T-helper 2 cell treated with Interferon-gamma antibody and Interleukin-4, amounts not matched to agents 5 μg/mL and 100 μg/mL, for 36 hours (primary cell): Measurements from ENCODE around the gene DSE.
"Not testable (repeated sequence)": the region's sequence is repeated elsewhere in the genome, so short reads cannot be mapped to it uniquely, and the experiment has no call there.

Experiments
- DNase-seq: peaks from one replicate; pipeline ENCODE4 v3.0.0; 2021; ENCODE audit warnings: low spot score
- H3K27ac Mint-ChIP-seq: one replicate; pipeline ENCODE4 v1.8.0; 2021; ENCODE audit warnings: mild to moderate bottlenecking, mixed read lengths
- H3K27me3 Mint-ChIP-seq: one replicate; pipeline ENCODE4 v1.8.0; 2021; ENCODE audit warnings: low read depth, mixed read lengths
- H3K36me3 Mint-ChIP-seq: one replicate; pipeline ENCODE4 v1.8.0; 2021; ENCODE audit warnings: low read depth, mixed read lengths
- H3K4me1 Mint-ChIP-seq: one replicate; pipeline ENCODE4 v1.8.0; 2021; ENCODE audit warnings: low read depth, mixed read lengths
- H3K4me3 Mint-ChIP-seq: one replicate; pipeline ENCODE4 v1.8.0; 2022; ENCODE audit warnings: mild to moderate bottlenecking, moderate library complexity, mixed read lengths
- H3K9me3 Mint-ChIP-seq: one replicate; pipeline ENCODE4 v1.8.0; 2021; ENCODE audit warnings: mixed read lengths

The DSE gene

DNA sequence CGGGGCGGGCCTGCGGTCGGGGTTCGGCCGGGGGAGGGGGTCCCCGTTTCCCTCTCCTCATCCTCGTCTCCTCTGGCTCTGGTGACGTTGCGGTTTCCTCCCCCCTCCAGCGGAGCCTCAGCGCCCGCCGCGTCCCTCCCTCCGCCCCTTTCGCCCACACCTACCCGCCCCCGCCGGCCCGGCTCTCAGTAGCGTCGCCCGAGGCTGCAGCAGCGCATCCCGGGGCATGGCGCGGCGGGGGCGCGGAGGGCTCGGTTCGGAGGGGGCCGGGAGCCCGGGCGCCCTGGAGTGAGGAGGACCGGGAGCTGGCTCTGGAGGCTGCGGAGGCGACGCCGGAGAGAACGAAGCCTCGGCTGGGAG, at the start of gene DSE:
TSS of gene DSE (plus strand) at position 188 of the 360 bp plus-strand sequence. CDS start 28,304 bp downstream, outside the sequence.
- Mint-ChIP-seq H3K27me3 (peaks cover 60% of the 10 kb centered on the region), H3K36me3 (no peaks in the 10 kb centered on the region), H3K4me1 (peaks cover 14% of the 10 kb centered on the region), H3K4me3 (peak within 1 kb of the TSS; percentile 76), H3K9me3 (no peaks in the 10 kb centered on the region), H3K27ac (no peak within 1 kb of the TSS)
- DNase-seq = peak; percentile 38

DNA sequence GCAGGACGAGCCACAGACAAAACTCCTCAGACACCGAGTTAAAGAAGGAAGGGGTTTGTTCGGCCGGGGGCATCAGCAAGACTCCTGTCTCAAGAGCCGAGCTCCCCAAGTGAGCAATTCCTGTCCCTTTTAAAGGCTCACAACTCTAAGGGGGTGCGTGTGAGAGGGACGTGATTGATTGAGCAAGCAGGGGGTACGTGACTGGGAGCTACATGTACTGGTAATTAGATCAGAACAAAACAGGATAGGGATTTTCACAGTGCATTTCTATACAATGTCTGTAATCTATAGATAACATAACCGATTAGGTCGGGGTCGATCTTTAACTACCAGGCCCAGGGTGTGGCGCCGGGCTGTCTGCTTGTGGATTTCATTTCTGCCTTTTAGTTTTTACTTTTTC, 48.8 kb upstream of the DSE start:
- H3K27ac Mint-ChIP-seq, H3K4me3 Mint-ChIP-seq: not testable (repeated sequence)

DNA sequence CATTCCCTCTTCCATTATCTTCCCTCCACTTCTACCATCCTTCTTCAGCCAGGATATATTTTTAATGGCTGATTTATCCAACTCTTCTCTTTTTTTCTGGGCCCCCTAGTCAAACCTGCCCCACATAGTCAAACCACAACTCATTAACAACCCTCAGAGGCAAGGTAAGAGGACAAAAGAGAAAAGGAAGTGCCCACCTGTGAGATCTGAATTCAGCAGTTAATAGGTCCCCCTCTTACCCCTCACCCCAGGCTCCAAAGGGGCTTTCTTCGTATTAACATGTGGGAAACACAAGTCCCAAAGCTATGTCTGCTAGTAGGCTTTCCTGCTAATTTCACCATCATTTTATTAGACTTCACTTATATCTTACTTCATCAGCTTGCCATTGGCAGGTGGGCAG, 46.9 kb upstream of the DSE start:
- DNase-seq = no peak
- Mint-ChIP-seq H3K4me3 (no peak overlapping the region), H3K4me1 (peaks cover 1% of the 10 kb centered on the region), H3K9me3 (no peaks in the 10 kb centered on the region), H3K27me3 (no peaks in the 10 kb centered on the region), H3K36me3 (no peaks in the 10 kb centered on the region), H3K27ac (no peak overlapping the region)

More for the DNA sequence above, 48.8 kb upstream of the DSE start:
- not testable (repeated sequence) for H3K9me3 Mint-ChIP-seq, H3K27me3 Mint-ChIP-seq, H3K4me1 Mint-ChIP-seq, H3K36me3 Mint-ChIP-seq, DNase-seq

DNA sequence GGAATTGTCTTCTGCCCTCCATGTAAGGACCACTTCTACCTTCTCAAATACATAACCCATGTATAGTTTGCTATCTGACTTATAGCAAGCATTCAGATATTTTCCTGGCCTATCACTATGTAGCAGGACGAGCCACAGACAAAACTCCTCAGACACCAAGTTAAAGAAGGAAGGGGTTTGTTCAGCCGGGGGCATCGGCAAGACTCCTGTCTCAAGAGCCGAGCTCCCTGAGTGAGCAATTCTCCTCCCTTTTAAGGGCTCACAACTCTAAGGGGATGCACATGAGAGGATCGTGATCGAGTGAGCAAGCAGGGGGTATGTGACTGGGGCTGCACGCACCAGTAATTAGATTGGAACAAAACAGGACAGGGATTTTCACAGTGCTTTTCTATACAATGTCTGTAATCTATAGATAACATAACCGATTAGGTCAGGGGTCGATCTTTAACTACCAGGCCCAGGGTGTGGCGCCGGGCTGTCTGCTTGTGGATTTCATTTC, 45.1 kb upstream of the DSE start:
- DNase-seq, H3K4me1 Mint-ChIP-seq, H3K36me3 Mint-ChIP-seq, H3K4me3 Mint-ChIP-seq, H3K27me3 Mint-ChIP-seq, H3K27ac Mint-ChIP-seq, H3K9me3 Mint-ChIP-seq: not testable (repeated sequence)

DNA sequence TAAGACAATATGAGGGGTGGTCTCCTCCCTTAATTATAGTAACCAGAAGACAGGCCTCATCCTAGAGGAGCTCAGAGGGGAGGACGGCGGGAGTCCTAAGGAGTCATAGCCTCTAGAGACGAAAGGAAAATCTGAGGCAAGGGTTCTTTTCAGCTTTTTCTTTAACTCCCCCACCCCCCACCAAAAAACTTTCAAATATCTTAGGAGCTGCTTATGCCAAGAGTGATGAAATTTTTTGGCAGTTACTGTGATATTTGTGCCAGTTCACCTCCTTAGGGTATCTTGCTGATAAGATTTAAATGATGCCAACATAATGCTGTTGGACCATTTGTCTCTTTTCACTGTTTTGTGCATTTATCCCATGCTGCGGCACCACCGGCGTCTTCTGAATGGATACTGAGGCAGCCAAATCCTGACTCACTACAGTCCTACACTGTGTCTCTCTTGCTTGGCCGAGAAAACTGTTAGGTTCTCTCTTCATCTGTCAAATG, 44.5 kb upstream of the DSE start:
- DNase-seq = no peak
- H3K4me3 Mint-ChIP-seq = no peak overlapping the region
- H3K27ac Mint-ChIP-seq = no peak overlapping the region
- peaks cover 1% of the 10 kb centered on the region for H3K4me1 Mint-ChIP-seq
- H3K9me3 Mint-ChIP-seq = no peaks in the 10 kb centered on the region
- H3K27me3 Mint-ChIP-seq = no peaks in the 10 kb centered on the region
- no peaks in the 10 kb centered on the region for H3K36me3 Mint-ChIP-seq

DNA sequence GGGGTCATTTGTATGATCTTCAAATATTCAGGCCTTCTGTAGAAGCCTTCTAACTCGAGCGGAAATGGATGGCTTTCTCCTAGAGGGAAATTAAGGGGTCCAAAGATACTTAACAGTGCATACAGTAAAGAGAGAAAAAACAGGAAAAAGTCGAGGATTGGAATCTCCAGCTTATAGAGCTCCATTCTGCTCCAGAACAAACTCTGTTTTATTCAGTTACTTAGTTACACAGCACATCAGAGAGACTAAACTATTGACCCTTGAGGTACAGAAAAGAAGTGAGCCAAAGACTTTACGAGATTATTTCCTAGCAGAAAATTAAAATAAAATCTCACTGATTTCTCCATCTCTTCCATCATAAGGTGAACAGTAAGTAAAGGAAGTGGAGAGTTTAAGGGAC, 43.8 kb upstream of the DSE start:
- Mint-ChIP-seq H3K9me3 (no peaks in the 10 kb centered on the region), H3K4me1 (peaks cover 1% of the 10 kb centered on the region), H3K4me3 (no peak overlapping the region), H3K36me3 (no peaks in the 10 kb centered on the region), H3K27ac (no peak overlapping the region), H3K27me3 (no peaks in the 10 kb centered on the region)
- DNase-seq = no peak

DNA sequence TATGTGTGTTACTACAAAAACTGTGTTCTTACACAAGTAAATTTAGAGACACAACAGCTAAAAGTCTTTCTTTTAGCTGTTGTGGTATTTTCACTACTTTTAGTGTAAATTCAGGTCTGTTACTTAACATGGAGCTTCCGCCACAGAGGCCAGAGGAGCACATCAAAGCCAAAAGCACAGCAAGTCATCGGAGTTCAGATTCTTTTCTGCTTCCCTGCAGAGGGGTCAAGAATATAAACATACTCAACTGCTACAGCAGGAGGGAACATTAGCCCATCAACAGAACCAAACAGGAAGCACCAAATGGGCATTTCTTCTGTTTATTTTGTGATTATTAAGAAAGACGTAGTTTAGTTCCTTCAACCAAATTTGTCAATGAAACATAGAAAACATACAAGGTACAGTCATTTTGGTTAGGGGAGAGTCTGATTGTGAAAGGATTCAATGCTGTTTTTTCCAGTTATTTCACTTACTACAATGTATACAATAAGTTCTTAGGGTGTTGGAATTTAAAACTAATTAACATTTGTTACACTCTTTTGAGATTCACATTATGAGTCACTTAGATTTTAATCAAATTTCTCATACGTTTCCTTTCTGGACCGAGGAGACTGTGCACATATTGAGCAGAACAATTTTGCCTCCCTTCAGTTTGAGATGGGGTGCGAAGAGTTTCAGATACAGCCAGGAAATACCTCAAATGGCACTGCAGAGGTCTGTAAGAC, 42.8 kb upstream of the DSE start:
- Mint-ChIP-seq H3K27ac (no peak overlapping the region), H3K36me3 (no peaks in the 10 kb centered on the region), H3K9me3 (no peaks in the 10 kb centered on the region), H3K4me3 (no peak overlapping the region), H3K27me3 (no peaks in the 10 kb centered on the region), H3K4me1 (peaks cover 1% of the 10 kb centered on the region)
- DNase-seq = no peak

DNA sequence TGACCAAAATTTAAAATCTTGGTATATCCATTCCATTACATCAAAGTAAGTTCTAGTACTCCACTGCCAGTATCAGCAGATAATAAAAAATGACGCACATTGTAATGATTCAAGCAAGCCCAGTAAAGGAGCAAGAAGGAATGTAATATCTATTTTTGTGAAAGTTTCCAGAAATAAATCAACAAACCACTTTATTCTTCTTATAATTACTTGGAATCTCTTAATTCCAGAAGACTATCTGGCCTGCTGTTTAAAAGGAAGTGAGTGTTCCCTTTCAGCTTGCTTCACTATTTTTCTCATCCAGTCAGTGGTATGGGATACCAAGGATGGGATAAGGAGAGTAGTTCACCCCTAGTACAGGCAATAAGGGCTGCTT, 42.2 kb upstream of the DSE start:
- H3K4me1 Mint-ChIP-seq = peaks cover 1% of the 10 kb centered on the region
- DNase-seq = no peak
- no peak overlapping the region for H3K27ac Mint-ChIP-seq
- H3K9me3 Mint-ChIP-seq = no peaks in the 10 kb centered on the region
- H3K36me3 Mint-ChIP-seq = no peaks in the 10 kb centered on the region
- no peaks in the 10 kb centered on the region for H3K27me3 Mint-ChIP-seq
- H3K4me3 Mint-ChIP-seq = no peak overlapping the region

DNA sequence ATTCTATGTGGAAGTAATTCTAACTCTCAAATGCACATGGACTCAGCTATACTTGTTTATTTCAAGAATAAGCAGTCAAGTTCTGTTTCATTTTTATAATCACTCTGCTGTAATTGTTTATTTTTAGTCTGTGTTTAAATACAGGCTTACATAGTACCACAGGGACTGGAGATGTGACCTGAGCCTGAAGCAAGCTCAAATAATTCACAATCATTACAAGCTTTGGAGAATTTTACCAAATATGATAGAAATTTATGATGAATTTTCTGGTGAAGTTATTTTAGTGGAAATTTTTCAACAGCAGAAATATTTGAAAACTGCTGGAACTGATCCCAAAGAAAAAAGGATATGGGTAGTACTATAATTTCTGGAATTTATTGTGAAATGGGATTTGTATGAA, 41.6 kb upstream of the DSE start:
- no peak for DNase-seq
- H3K27ac Mint-ChIP-seq = no peak overlapping the region
- H3K9me3 Mint-ChIP-seq = no peaks in the 10 kb centered on the region
- no peak overlapping the region for H3K4me3 Mint-ChIP-seq
- H3K4me1 Mint-ChIP-seq = peaks cover 1% of the 10 kb centered on the region
- no peaks in the 10 kb centered on the region for H3K36me3 Mint-ChIP-seq
- H3K27me3 Mint-ChIP-seq = no peaks in the 10 kb centered on the region

DNA sequence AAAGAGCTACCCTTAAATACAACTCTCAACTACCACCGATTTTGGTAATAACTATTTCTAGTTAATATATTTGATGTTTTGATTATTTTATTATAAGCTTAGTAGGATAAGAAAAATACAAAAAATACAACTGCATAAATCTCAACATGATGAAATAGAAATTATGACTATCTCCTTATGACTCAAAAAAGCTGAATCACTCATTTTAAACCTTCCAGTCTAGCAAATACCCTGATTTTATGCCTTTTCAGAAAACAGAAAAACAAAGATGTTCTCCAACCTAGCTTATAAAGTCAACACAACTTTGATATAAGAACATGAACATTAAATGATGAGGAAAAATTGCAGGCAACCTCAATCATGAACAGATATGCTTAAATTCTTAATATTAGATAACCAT, 40.2 kb upstream of the DSE start:
- Mint-ChIP-seq H3K27ac (no peak overlapping the region), H3K9me3 (no peaks in the 10 kb centered on the region), H3K36me3 (no peaks in the 10 kb centered on the region), H3K27me3 (no peaks in the 10 kb centered on the region), H3K4me3 (no peak overlapping the region), H3K4me1 (peaks cover 1% of the 10 kb centered on the region)
- DNase-seq = no peak

DNA sequence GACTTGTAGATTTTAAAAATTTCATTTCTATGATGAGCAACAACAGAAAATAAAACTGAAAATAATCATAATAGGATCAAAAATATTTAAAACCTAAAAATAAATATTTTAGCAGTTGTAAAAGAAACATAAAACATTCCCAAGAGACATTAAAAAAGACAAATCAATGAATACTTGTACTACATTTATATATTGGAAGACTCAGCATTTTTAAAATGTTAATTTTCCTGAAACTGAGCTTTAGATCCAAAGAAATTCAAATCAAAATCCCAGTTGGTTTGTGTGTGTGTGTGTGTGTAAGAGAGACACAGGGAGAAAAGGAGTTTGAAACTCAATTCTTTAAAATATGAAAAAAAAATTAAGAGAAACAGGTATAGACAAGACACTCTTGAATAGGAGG, 38.7 kb upstream of the DSE start:
- no peak overlapping the region for H3K4me3 Mint-ChIP-seq
- H3K4me1 Mint-ChIP-seq = peaks cover 1% of the 10 kb centered on the region
- H3K9me3 Mint-ChIP-seq = no peaks in the 10 kb centered on the region
- no peaks in the 10 kb centered on the region for H3K27me3 Mint-ChIP-seq
- H3K36me3 Mint-ChIP-seq = no peaks in the 10 kb centered on the region
- H3K27ac Mint-ChIP-seq = no peak overlapping the region
- no peak for DNase-seq

DNA sequence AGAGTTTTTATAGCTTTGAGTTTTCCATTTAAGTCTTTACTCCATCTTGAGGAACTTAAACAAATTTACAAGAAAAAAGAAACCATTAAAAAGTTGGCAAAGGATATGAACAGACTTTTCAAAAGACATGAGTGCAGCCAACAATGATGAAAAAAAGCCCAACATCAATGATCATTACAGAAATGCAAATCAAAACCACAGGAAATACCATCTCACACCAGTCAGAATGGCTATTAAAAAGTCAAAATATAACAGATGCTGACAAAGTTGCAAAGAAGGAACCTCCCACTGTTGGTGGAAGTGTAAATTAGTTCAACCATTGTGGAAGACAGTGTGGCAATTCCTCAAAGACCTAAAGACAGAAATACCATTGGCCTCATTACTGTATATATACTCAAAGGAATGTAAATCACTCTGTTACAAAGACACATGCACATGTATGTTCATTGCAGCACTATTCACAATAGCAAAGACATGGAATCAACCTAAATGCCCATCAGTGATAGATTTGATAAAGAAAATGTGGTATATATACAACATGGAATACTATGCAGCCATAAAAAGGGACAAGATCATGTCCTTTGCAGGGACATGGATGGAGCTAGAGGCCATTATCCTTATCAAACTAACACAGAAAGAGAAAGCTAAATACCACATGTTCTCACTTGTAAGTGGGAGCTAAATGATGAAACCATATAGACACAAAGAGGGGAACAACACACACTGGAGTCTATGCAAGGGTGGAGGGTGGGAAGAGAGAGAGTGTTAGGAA, 35.9 kb upstream of the DSE start:
- H3K27ac Mint-ChIP-seq, DNase-seq, H3K4me1 Mint-ChIP-seq, H3K27me3 Mint-ChIP-seq, H3K4me3 Mint-ChIP-seq, H3K9me3 Mint-ChIP-seq, H3K36me3 Mint-ChIP-seq: not testable (repeated sequence)

DNA sequence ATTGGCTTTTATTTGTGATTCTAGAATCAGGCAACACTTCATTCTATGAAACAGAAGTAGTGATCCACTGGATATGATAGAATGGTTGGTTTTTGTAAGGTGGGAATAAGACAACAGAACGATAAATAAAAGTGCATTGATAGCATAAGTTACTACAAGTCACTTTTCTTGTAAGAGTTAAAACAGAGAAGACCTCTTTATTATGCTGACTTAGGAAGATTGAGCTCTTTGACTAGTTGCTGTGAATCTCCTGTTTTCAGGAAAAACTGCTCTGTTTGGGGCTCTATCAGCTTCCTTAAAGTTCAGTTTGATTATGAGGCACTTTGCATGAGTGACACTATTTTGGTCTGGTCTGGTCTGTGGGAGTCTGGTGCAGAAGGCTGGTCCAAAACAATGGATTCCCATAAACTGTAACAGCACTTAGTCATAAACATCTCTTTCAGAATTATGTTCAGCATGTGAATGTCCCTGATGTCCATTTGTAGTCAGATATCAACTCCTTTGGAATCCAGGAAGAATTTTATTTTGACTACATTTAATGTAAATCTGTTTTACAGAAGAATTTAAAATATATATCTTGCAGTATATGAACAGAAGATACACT, 35.0 kb upstream of the DSE start:
- no peaks in the 10 kb centered on the region for H3K36me3 Mint-ChIP-seq
- no peaks in the 10 kb centered on the region for H3K4me1 Mint-ChIP-seq
- DNase-seq = no peak
- no peaks in the 10 kb centered on the region for H3K9me3 Mint-ChIP-seq
- peaks cover 2% of the 10 kb centered on the region for H3K27me3 Mint-ChIP-seq
- no peak overlapping the region for H3K4me3 Mint-ChIP-seq
- no peak overlapping the region for H3K27ac Mint-ChIP-seq

DNA sequence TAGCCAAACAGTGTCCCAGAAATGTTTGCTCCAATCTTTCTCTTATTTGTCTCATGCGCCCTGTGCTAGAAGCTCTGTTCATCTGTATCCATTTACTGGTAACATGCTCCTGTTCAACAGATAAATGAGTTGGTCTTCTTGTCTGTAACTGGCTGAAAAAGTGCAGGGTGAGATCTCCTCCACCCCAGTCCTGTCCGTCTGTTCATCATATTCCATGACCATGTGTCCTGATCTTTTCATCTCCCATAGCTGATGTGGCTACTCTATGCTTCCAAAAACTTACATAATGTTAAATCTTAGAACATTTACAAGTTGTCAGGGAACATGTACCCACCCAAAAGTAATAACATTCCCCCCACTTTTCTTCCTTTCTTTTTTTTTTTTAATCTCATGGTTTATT, 31.8 kb upstream of the DSE start:
- no peak overlapping the region for H3K4me3 Mint-ChIP-seq
- H3K4me1 Mint-ChIP-seq = no peaks in the 10 kb centered on the region
- no peak for DNase-seq
- H3K27me3 Mint-ChIP-seq = peaks cover 2% of the 10 kb centered on the region
- H3K9me3 Mint-ChIP-seq = no peaks in the 10 kb centered on the region
- H3K36me3 Mint-ChIP-seq = no peaks in the 10 kb centered on the region
- H3K27ac Mint-ChIP-seq = no peak overlapping the region
